Mucosa of descending colon (tissue), 3 donors: Measurements from ENCODE around the gene PTPN2. TPM values are rescaled to one million over a fixed set of nuclear protein-coding genes. Genes with fewer than 3 reads are reported as not detected.

ENCODE experiments used
- ATAC-seq: fragments of 200-7000 bp; cut with Tn5 transposase; one replicate; pipeline ENCODE4 v1.9.1; 2020; ENCODE audit warnings: mild to moderate bottlenecking, moderate library complexity
- DNase-seq, 3 donors: peaks; one replicate each; pipeline ENCODE4 v3.0.0-alpha.2; 2020
- H3K36me3 ChIP-seq: fragments of 200-600 bp; one replicate; pipeline ENCODE4 v1.8.0; 2021; ENCODE audit warnings: low read depth, mild to moderate bottlenecking
- H3K4me1 ChIP-seq: fragments of 200-600 bp; one replicate; pipeline ENCODE4 v1.8.0; 2021; ENCODE audit warnings: low read depth, mild to moderate bottlenecking
- H3K4me3 ChIP-seq: fragments of 200-600 bp; one replicate; pipeline ENCODE4 v1.8.0; 2021; ENCODE audit warnings: mild to moderate bottlenecking
- H3K9me3 ChIP-seq: fragments of 200-600 bp; one replicate; pipeline ENCODE4 v1.8.0; 2021; ENCODE audit warnings: mild to moderate bottlenecking
- intact Hi-C, 2 donors: fragments of 100-400 bp; cut with DNase I in 1 of 2; cut with micrococcal nuclease in 1 of 2; formaldehyde crosslinking; loops; one replicate each; pipeline versions ENCODE4 v1.11.0 to v1.11.1; 2022; cut with DNase I, micrococcal nuclease
- total RNA-seq, 3 donors: library from RNA; stranded (reverse); fragmentation: NEBNext Ultra II Directional in 2 of 3; extraction: Animal tissue kit (Norgen Biotek cat#: 25700) in 2 of 3; gene quantifications; one replicate each; pipeline versions ENCODE4 v1.2.1 to v1.2.4, GENCODE V29; 2021 to 2023
- TF ChIP-seq, protein P1 (sequence below): fragments of 200-600 bp; IDR thresholded peaks from one replicate; pipeline ENCODE4 v1.8.0; 2022; ENCODE audit warnings: antibody characterized with exemption, mild to moderate bottlenecking
- donor health status: DM: no; HTN: no; CAD: no; lungs with moderate emphysema.
- donor health status: DM: no; HTN: no; CAD: no.
- donor health status: DM: no; HTN: yes; CAD: no.

PTPN2 gene
- total RNA-seq, 3 donors from 2014 or later: 28.9 to 42.0 (median 38.4) TPM

DNA sequence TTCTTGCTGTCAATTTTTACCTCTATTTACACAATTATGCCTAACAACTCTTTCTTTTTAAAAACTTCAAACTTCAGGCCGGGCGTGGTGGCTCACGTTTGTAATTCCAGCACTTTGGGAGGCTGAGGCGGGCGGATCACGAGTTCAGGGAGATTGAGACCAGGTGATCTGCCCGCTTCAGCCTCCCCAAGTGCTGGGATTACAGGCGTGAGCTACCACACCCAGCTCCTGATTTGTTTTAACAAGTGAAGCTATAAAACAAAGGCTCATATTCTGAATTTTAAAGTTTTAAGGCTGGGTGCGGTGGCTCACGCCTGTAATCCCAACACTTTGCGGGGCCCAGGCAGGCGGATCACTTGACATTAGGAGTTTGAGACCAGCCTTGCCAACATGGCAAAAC, 15.5 kb downstream of the PTPN2 start:
- no peaks in the 10 kb centered on the region for H3K9me3 ChIP-seq
- TF ChIP-seq, protein P1, sequence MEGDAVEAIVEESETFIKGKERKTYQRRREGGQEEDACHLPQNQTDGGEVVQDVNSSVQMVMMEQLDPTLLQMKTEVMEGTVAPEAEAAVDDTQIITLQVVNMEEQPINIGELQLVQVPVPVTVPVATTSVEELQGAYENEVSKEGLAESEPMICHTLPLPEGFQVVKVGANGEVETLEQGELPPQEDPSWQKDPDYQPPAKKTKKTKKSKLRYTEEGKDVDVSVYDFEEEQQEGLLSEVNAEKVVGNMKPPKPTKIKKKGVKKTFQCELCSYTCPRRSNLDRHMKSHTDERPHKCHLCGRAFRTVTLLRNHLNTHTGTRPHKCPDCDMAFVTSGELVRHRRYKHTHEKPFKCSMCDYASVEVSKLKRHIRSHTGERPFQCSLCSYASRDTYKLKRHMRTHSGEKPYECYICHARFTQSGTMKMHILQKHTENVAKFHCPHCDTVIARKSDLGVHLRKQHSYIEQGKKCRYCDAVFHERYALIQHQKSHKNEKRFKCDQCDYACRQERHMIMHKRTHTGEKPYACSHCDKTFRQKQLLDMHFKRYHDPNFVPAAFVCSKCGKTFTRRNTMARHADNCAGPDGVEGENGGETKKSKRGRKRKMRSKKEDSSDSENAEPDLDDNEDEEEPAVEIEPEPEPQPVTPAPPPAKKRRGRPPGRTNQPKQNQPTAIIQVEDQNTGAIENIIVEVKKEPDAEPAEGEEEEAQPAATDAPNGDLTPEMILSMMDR: no peak
- peaks cover 19% of the 10 kb centered on the region for H3K4me1 ChIP-seq
- ATAC-seq (peak; percentile 91), DNase-seq (peak in 2 of 3 donors; percentile 67 to 74)
- H3K36me3 ChIP-seq: no peaks in the 10 kb centered on the region
- no peak overlapping the region for H3K4me3 ChIP-seq
- intact Hi-C loops: no loop called here

DNA sequence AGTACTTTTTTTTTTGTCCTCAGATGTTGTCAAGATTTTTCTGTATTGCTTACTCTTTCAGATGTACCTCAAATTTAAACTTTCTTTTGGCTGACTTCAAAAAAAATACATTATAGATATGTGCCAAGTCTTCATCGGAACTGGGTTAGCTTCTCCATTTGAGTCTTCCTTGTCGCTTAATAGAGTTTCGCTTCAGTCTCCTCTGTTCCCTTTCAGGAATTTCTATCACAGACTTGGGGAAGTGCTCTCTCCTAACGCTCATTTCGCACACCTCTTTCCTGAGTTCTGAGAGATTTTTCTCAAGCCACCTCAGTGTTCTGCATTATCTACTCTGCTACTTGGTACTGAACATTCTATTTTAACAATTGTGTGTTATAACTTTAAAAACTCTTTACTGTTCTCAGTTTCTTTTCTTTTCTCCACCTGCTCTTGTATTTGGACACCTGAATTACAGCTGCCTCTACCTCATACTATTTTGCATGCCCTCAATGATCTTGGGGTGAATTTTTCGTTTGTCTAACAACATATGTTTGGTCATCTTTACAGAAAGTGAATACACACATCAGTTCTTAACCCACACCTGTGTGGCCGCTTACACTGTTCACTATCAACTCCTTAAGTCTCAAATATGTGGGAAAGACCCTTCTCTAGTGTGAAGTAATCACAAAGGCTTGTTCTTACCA, 16.5 kb downstream of the PTPN2 start:
- intact Hi-C loops: no loop called here
- TF ChIP-seq, protein P1: no peak
- peaks cover 24% of the 10 kb centered on the region for H3K4me1 ChIP-seq
- H3K36me3 ChIP-seq: no peaks in the 10 kb centered on the region
- H3K9me3 ChIP-seq: no peaks in the 10 kb centered on the region
- no peak overlapping the region for H3K4me3 ChIP-seq
- no peak for DNase-seq
- ATAC-seq: peak; percentile 34

DNA sequence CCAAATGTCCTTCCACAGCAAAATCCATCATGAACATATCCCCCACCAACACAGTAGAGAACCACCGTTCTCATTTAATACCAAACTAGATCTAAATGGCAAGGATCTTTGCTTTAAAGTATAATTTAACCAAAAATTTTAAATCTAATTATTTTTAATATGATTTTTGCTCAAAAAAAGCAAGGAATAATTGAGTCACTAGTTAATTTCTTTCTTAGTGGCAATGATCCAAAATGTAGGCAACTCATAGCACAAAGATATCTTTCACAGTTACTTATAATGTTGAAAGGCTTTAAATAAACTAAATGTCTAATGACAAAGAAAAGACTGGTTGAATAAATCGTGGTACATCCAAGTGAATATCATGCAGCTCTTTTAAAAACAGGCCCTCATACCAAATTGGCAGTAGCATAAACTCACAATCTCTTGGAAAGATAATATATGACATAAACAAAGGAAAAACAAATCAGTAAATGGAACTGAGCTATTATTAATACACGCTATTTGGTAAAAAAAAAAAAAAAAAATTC, 20.3 kb downstream of the PTPN2 start:
- Histone ChIP-seq H3K4me1 (peaks cover 17% of the 10 kb centered on the region), H3K36me3 (no peaks in the 10 kb centered on the region), H3K9me3 (no peaks in the 10 kb centered on the region), H3K4me3 (no peak overlapping the region)
- no peak for ATAC-seq
- intact Hi-C loops: no loop called here
- TF ChIP-seq, protein P1: no peak
- no peak for DNase-seq

DNA sequence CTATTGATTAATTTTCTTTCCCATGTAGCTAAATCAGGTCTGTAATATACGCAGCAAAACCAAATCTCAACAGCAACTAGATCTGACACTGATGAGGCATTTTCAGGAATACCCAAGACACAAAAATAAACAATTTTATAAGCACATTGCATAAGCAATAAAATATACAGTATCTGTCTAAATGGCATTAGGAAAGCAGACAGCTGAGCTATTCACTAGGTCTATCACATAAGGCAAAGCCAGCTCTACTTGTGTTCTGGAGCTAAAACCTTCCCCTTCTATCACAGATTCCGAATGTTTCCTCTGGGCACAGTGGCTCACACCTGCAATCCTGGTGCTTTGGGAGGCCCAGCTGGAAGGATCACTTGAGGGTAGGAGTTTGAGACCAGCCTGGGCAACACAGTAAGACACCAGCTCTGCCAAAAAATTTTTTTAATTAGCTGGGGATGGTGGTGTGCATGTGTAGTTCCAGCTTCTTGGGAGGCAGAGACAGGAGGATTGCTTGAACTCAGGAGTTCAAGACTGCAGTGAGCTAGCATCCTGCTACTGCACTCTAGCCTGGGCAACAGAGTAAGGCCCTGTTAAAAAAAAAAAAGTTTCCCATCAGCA, 21.1 kb downstream of the PTPN2 start:
- TF ChIP-seq, protein P1: no peak
- ATAC-seq: no peak
- H3K36me3 ChIP-seq: no peaks in the 10 kb centered on the region
- H3K4me1 ChIP-seq: peaks cover 15% of the 10 kb centered on the region
- no peak overlapping the region for H3K4me3 ChIP-seq
- intact Hi-C loops: no loop called here
- DNase-seq: no peak
- H3K9me3 ChIP-seq: no peaks in the 10 kb centered on the region

DNA sequence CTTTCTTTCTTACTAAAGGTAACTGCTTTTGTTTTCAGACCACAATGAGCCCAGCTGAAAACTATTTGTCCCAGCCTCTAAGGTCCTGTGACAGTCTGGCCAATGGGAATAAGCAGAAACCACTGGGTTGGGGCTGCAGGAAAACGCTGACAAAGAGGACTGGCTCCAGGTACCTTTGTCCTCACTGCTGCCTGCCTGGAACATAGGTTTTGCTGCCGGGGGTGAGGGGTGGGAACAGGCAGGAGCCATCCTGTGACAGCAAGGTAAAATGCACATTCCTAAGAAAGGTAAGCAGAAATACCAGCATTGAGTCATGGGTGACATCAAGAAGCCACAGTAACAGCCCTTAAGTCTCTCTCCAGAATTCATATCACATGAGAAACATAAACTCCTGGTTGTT, 21.6 kb downstream of the PTPN2 start:
- Histone ChIP-seq H3K36me3 (no peaks in the 10 kb centered on the region), H3K4me3 (no peak overlapping the region), H3K4me1 (peaks cover 15% of the 10 kb centered on the region), H3K9me3 (no peaks in the 10 kb centered on the region)
- intact Hi-C loops: no loop called here
- peak in 1 of 3 donors; percentile 40 for DNase-seq
- ATAC-seq: peak; percentile 91
- TF ChIP-seq, protein P1: no peak
